H1 (cell line): ENCODE data around the gene SKP1. TPM values are rescaled to one million over a fixed set of nuclear protein-coding genes. Genes with fewer than 3 reads are reported as not detected.

Source experiments
- HDAC2 ChIP-seq, 2 experiments: fragments of 300-600 bp in 1 of 2; sonication (generic) in 1 of 2; IDR thresholded peaks; 2 replicates each; pipeline ENCODE4 v1.6.1; 2011 to 2012; ENCODE audit warnings: low read depth in 2 of 2, low read length in 2 of 2, mild to moderate bottlenecking in 2 of 2, moderate library complexity in 2 of 2, borderline replicate concordance in 1 of 2, inconsistent platforms in 1 of 2
- polyA plus RNA-seq, 7 experiments: library from polyadenylated mRNA; depleted of rRNA in 3 of 7; stranded (reverse) in 5 of 7; unstranded in 2 of 7; fragments of >200 nt in 5 of 7; fragments of 200-250 nt in 2 of 7; gene quantifications; 1 replicate in 5 of 7; 2 replicates in 1 of 7; 4 replicates in 1 of 7; pipeline versions ENCODE4 v1.2.1 to v1.2.3, GENCODE V29; 2011 to 2013; ENCODE audit warnings: missing spikeins in 2 of 7, mixed read lengths in 2 of 7
- total RNA-seq: library from RNA; stranded (reverse); fragmentation: NEBNext Ultra II Directional; extraction: Animal tissue kit (Norgen Biotek cat#: 25700); gene quantifications from 2 replicates; pipeline ENCODE4 v1.2.1, GENCODE V29; 2021

Gene SKP1
- total and polyA plus RNA-seq, 2 of the 8 experiments (the other 6 are each of a cell fraction or from before 2014, with no cell fraction given), result 163 to 332 TPM

- 0 out of 4 replicates have a peak, but pooled peaks of 1 of the 2 experiments have one; percentile 41 for TF ChIP-seq HDAC2 (IDR thresholded peaks at IDR 0.05; ENCODE audit: borderline replicate concordance in 1 of 2, low read depth in 2 of 2, low read length in 2 of 2)
These were observed 61.6 kb downstream of the SKP1 start (continued) for GRCh38 chr5:134114886-134115805.
